IPS-18c (cell line): ENCODE measurements around the gene TVP23B.
A peak's percentile ranks its signal among the peaks of the same experiment; 100 is the strongest.
"Not testable (repeated sequence)": the region's sequence is repeated elsewhere in the genome, so short reads cannot be mapped to it uniquely, and the experiment has no call there.

Experiments
- H3K4me3 ChIP-seq: 2 replicates; pipeline ENCODE4 v1.7.0; 2013; ENCODE audit warnings: low read depth, mild to moderate bottlenecking, low read length, moderate library complexity; ENCODE audit not compliant: insufficient read depth
- H3K9me3 ChIP-seq: one replicate; pipeline ENCODE4 v1.6.1; 2013; ENCODE audit warnings: mild to moderate bottlenecking, low read length, moderate library complexity; ENCODE audit not compliant: control insufficient read depth, insufficient read depth

TVP23B gene

DNA sequence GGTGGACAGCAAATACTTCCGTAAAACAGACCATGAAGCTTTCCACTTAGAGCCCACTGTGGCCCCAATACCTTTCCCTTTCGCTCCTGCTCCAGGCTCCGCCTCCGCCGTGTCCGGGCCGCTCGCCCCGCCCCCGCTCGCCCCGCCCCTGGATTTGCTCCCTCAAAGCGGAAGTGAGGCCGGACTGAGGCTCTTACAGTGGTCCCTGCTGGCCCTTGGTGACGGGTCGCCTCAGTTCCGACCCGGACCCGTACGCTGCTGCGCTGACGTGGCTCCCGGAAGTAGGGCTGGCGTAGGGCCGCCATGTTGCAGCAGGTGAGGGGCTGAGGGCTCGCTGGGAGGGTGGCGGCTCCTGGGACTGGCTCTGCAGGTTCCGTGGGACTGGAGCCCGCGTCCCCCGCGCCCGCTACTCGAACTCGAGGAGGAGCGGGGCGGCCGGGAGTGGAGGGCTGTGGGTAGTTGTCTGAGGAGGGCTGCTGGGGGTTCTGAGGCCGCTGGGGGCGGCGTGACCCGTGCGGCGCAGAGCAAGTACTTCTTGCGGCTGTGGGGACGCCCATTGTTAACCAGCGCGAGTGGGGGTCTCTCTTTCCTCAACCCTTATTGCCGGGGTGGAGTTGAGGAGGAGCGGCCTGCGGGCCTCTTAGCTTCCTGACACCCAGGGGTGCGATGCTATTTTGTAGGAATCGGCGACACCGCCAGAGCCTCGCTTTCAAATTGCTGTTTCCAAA is at the start of gene TVP23B:
Gene TVP23B, plus strand, starts transcription at position 193 of the 728 bp plus-strand sequence. Its CDS starts 111 bp downstream, at position 304.
- not testable (repeated sequence) for H3K9me3 ChIP-seq
- H3K4me3 ChIP-seq: peak within 1 kb of the TSS; percentile 50; the same call in 1 of the 2 replicates

DNA sequence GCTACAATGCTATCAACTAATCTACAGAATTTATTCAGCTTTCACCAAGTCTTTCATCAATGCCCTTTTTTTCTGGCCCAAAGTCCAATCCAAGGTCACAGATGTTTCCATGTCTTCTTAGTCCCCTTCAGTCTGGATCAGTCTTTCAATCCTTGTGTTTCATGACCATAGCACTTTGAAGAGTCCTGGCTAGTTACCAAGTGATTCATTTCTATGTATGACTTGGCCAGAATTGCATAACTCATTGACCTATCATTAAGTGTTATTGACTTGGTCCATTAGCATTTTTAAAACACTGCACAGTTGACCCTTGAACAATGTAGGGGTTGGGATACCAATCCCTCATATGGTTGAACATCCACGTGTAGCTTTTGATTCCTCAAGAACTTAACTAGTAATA is 48.5 kb upstream of the TVP23B start:
- not testable (repeated sequence) for H3K4me3 ChIP-seq, H3K9me3 ChIP-seq

DNA sequence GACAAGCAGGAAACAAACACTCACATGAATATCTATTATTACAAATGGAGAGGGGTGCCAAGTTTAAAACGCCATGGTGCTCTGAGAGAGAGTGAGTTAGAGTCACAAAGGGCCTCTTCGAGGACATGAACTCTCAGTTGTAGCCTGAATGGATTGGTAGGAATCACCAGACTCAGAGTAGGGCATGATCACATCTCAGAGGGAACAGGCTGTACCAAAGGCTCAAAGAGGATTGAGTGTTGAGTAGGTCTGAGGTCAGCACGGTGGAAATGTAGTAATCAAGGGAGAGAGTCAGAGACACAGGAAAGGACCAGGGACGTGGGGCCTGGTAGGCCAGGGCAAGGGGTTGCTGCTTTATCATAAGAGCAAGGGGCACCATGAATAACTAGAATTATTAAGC is 47.6 kb upstream of the TVP23B start:
- H3K4me3 ChIP-seq, H3K9me3 ChIP-seq: not testable (repeated sequence)

DNA sequence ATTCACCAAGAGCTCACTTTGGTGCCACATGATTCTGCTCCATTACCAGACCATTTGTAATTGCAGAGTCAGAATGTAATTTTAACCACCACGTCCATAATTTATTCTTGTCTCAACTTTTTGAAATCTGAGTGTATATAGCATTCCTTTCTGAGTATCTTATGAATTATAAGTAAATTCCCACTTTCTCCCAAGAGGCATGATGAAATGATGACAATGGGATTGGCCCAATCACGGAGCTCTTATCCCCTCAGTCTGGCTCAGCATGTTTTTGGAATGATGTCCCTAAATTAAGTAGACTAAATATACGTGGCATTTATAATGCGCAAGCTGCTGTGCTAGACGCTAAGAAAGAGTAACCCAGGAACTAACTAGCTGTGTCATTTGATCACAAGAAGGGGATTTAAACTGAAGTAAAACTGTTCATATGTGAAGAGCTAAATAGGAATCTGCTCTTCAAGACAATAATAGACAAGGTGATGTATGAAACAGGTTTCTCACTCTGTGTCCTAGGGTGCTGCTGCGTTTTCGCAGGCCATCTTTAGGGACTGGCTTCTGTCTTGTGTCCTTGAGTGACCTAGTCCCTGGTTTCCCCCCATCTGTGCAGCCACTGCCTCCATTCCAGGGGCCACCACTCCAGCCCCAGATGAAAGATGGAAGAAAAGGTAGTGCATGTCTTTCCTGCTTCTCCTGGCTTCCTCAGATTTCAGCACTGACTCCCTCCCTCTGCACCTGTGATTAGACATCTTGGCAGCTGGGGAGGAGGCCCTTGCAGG is 41.2 kb upstream of the TVP23B start:
- H3K9me3 ChIP-seq: not testable (repeated sequence)

DNA sequence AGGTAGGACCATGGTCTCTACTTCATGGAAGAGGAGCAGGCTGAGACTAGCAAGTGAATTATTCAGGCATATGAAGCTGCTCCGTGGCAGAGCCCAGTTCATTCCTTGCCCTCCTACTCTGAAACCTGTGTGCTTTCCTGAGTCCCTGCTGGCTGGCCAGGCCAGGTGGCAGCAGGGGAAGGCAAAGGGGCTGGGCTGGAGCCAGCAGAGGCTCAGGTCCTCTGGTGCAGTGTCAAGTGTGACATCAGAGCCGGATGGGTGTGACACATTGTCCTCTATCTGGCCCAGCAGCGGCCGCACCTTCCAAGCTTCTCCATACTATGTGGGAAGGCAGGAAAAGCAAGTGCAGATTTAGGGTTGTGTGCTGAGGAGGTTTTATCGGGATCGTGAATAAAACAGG is 39.8 kb upstream of the TVP23B start:
- not testable (repeated sequence) for H3K9me3 ChIP-seq, H3K4me3 ChIP-seq

More for the DNA sequence above, 41.2 kb upstream of the TVP23B start:
- not testable (repeated sequence) for H3K4me3 ChIP-seq

DNA sequence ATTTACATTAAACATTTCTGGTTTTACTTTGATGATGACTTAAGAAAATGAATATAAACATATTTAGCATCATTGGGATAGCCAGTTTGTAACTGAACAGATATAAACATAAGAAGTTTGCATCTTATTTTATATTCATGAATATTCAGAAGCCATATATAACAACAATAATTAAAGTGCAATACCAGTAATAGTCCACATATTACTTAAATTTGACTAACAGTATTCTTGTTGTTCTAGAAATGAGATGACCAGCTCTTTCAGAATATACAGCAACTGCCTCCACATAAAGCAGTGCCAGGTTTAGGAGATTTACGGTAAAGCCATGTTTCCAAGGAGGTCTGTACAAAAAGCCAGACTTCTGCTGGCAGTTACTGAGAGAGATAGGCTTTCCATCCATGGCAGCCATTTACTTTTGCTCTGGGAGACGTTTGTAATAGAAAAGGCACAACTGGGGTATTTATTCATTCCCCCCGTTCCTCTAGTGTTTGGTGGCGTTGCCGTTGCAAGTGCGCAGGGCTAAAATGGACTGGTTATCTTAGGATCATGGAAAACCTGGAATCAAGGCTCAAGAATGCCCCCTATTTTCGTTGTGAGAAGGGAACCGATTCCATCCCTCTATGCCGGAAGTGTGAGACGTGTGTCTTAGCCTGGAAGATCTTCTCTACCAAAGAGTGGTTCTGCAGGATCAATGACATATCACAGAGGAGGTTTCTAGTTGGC is 37.1 kb upstream of the TVP23B start, which contains the start of gene FBXW10:
Gene FBXW10, plus strand, starts transcription at position 356 of the 723 bp plus-strand sequence. Its CDS starts 191 bp downstream, at position 547.
- H3K4me3 ChIP-seq, H3K9me3 ChIP-seq: not testable (repeated sequence)

DNA sequence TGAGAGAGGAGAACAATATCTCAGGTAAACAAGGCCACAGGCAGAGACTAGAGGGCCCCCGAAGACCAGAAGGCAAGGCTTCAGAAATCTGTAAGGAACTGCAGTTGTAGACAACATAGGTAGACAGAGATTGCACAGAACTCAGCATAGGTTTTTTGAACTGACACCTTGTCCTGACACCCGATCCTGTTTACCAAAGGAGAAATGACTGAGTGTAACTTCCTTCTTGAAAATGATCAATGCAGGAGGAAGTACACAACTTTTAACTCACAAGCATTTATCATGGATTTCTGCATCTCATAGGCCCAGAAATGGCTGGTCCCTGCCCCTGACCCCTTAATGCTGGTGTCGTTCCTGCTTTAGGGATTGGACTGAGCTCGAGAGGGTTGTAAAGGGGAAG is 36.3 kb upstream of the TVP23B start:
- H3K4me3 ChIP-seq, H3K9me3 ChIP-seq: not testable (repeated sequence)

DNA sequence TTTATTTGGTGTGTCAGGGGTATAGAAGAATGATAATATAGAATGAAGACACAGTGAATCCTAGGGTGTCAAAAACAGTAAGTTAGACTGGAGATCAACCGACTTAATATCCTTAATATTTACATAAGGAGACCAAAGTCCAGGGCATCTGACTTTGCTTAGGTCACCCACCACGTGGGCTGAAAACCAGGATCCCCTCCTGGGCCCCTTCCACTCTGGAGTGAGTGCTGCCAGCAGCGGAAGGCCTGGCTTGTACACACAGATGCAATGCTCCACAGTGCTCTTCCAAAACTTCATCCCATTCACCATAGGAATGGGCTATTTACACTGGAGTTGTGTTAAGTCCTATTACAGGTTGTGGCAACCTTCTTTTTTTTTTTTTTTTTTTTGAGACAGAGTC is 34.4 kb upstream of the TVP23B start:
- H3K9me3 ChIP-seq, H3K4me3 ChIP-seq: not testable (repeated sequence)

DNA sequence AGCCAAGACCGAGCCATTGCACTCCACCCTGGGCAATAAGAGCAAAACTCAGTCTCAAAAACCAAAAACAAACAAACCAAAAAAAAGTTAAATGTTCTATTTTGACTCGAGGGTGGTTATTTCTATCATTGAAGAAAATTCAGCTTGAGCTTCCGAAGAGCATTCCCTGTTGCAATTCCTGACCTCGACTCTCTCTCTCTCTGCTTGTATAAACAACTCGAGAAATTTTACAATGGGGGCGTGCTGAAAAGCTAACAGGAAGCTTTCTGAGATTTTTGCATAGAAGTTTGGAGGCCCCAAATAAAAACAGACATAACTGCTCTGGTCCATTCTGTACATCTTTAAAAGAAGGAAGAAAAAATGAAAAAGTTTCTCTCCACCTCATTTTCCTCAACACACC is 33.5 kb upstream of the TVP23B start:
- H3K9me3 ChIP-seq, H3K4me3 ChIP-seq: not testable (repeated sequence)

DNA sequence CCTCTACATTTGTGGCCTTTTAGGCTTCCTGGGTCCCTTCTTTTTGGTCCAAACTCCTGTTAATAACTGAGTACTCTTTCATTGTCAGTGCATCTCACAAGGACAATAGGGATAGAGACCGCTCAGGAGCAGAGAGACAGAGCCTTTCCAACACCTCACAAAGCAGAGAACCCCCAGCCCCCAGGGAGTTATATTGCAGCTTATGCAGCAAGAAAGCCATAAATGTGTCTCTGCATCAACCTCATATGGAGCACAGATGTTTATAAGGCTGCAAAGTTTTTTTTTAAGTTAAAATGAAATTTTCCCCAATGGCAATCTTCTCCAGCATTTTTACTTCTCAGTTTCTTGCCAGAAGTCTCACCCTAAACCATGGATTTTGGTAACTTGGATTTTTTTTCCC is 30.7 kb upstream of the TVP23B start:
- H3K9me3 ChIP-seq, H3K4me3 ChIP-seq: not testable (repeated sequence)

DNA sequence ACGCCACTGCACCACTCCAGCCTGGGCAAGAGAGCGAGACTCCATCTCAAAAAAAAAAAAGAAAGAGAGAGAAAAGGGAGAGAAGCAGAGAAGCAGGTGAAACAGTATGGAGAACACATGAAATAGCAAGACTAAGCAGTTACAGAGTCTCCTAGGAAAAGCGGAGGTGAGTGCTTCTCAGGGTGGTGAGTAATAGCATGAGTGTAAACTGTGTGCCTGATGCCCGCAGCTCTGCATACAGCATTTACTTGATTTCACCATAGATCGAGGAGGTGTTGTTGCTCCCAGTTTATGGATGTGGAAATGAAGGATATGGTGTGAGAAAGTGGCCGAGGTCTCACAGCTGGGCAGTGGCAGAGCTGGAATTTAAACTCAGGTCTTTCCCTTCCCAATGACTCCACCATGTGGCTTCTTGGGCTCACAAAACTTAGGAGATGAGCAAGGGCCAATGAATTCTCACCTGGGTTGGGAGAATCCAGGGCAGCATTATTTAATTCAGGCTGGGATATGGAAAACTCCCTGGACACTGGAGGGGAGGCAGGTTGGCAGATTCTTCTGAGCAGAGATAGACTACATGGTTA is 27.1 kb upstream of the TVP23B start:
- H3K4me3 ChIP-seq, H3K9me3 ChIP-seq: not testable (repeated sequence)

DNA sequence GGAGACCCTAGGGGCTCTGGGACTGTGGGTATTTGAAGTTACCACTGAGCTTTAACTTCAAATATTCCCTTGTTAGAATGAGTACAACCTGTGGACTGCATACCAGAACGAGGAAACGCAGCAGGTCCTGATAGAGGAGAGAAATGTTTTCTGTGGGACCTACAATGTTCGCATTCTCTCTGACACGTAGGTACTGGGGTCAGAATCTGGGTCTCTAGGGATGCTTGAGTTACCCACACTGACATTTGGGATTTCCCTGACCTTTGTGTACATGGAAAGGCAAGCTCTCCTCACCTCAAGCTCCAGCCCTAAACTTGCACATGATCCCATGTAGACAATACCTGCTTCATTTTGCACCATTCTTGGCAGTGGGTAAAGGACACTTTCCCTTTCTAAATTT is 25.0 kb upstream of the TVP23B start:
- not testable (repeated sequence) for H3K9me3 ChIP-seq, H3K4me3 ChIP-seq

DNA sequence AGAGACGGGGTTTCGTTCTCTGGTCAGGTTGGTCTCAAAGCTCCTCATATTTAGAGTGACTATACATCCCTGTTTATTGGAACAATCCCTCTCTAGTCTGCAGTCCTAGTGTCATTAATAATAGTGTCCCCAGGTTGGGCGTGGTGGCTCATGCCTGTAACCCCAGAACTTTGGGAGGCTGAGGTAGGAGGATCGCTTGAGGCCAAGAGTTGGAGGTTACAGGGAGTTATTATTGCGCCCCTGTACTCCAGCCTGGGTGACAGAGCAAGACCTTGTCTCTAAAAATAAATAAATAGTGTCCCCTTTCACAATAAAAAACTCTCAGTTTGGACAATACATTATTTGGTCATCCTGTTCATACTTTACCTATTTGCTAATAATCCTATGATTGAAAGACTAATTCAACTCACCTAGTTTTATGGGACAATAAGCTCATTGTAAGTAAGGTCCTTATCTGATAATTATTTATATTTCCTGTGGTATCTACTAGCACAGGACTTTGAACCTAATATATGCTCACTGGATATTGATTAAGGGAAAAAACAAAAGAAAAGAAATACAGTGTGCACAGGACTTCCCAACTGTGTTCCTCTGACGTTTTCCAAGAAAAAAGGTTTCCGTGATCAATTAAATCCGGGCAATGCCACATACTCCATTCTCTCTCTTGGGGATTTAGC is 23.5 kb upstream of the TVP23B start:
- not testable (repeated sequence) for H3K4me3 ChIP-seq, H3K9me3 ChIP-seq

DNA sequence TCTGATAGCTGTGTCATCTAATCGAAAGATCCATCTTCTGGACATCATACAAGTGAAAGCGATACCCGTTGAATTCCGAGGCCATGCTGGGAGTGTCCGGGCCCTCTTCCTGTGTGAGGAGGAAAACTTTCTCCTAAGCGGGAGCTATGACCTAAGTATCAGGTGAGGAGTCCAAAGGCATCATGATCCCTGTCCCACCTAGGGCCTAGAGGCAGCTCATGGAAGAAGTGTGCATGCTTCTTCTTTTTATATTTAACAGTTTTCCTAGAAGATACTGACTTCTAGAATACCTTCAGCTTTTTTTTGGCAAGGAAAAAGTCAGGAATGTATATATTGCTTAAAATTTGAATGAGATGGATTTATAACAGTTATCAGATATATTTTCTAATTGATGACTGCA is 22.6 kb upstream of the TVP23B start:
- H3K9me3 ChIP-seq, H3K4me3 ChIP-seq: not testable (repeated sequence)

DNA sequence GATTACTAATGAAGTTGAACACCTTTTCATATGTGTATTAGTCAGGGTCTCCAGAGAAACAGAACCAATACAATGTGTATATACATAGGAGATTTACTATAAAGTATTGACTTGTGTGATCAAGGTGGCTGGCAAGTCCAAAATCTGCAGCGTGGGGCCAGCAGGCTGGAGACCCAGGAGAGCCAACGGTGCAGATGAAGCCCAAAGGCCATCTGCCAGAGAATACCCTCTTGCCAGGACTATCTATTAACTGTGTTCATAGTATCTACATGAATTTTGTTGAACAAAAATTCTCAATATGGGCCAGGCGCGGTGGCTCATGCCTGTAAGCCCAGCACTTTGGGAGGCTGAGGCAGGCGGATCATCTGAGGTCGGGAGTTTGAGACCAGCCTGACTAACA is 20.8 kb upstream of the TVP23B start:
- not testable (repeated sequence) for H3K4me3 ChIP-seq, H3K9me3 ChIP-seq

DNA sequence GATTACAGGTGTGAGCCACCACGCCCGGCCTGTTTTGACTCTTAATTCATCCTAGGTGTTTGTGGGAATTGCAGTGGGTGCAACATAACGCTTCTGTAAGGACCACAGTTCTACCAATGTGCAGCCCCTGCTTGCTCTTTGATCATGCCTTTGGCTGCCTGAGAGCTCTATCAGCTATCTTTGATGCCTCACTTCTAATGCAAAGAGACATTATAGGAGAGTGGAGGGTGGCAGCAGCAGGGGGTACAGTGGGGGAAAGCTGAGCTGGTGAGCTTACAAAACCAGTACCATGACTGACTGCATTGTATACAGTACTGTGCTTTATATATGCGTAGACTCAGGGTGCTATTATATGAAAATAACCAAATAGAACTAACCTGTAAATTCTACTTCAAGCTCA is 10.4 kb upstream of the TVP23B start:
- H3K4me3 ChIP-seq, H3K9me3 ChIP-seq: not testable (repeated sequence)

DNA sequence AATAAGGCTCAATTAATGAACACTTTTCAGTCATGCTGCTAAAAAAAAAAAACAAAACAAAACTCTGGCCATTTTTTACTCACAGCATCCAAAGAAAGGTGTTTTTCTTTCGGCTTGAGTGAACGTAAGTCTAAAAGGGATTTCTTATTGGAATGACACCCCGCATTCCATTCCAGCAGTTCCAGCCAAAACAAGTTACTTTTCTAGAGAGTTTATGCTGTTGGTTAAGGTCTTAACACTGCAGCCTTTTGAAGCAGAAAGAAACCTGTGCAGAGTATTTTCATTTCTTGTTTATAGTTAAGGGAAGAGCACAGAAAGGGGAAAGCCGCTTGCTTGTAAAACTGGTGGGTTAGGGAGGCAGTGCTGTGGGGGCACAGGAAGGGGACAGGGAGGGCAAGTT is 9.9 kb upstream of the TVP23B start:
- not testable (repeated sequence) for H3K9me3 ChIP-seq, H3K4me3 ChIP-seq
